T-helper 1 cell treated with Interleukin-12 subunit alpha and Interleukin-12 subunit beta and Interleukin-4 antibody, amounts not matched to agents 30 μg/mL and 1 μg/mL, for 36 hours (primary cell): ENCODE data around the gene TMEM209.
"Not testable (repeated sequence)": the region's sequence is repeated elsewhere in the genome, so short reads cannot be mapped to it uniquely, and the experiment has no call there.

Experiments used
- H3K27ac Mint-ChIP-seq: one replicate; pipeline ENCODE4 v1.8.0; 2021; ENCODE audit warnings: mild to moderate bottlenecking, mixed read lengths
- H3K27me3 Mint-ChIP-seq: one replicate; pipeline ENCODE4 v1.8.0; 2021; ENCODE audit warnings: low read depth, mixed read lengths
- H3K36me3 Mint-ChIP-seq: one replicate; pipeline ENCODE4 v1.8.0; 2021; ENCODE audit warnings: low read depth, mixed read lengths
- H3K4me1 Mint-ChIP-seq: one replicate; pipeline ENCODE4 v1.8.0; 2021; ENCODE audit warnings: low read depth, mixed read lengths
- H3K4me3 Mint-ChIP-seq: one replicate; pipeline ENCODE4 v1.8.0; 2021; ENCODE audit warnings: mild to moderate bottlenecking, moderate library complexity, mixed read lengths
- H3K9me3 Mint-ChIP-seq: one replicate; pipeline ENCODE4 v1.8.0; 2021; ENCODE audit warnings: mixed read lengths

Gene TMEM209

DNA sequence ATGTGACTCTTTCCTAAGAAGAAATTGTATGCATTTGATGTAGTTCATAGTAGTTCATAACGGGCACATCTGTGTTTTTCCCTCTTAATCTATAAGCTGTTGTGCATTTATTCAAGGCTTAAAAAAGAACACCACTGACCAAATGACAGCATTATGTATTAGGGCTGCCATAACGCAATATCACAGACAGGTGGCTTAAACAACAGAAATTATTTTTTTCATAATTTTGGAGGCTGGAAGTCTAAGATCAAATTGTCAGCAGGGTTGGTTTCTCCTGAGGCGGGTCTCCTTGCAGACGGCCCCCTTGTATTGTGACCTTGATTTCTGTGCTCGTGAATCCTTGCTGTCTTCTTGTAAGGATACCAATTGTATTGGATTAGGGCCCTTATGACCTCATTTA is 1.8 kb upstream of the TMEM209 start:
- peaks cover 12% of the 10 kb centered on the region for H3K4me1 Mint-ChIP-seq
- H3K4me3 Mint-ChIP-seq: no peak overlapping the region
- H3K9me3 Mint-ChIP-seq: no peaks in the 10 kb centered on the region
- peaks cover 11% of the 10 kb centered on the region for H3K36me3 Mint-ChIP-seq
- peaks cover 7% of the 10 kb centered on the region for H3K27me3 Mint-ChIP-seq
- no peak overlapping the region for H3K27ac Mint-ChIP-seq

DNA sequence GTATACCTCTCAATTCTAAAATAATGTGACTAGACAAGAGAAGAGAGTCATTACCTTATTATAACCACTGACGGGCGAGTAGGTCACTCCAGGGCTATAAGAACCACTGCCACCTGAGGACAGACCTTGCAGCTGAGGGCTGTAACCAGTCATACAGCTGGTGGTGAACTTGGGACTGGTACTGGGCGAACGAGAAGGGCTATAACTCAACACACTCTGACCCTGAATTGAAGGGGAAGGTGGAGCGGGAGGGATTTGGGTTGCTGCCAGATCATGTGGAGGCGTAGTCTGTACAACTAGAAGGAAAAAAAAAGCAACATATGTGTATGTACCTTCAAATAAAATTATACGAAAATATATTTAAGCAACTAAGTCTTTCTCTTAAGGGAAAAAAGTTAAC is 3.4 kb downstream of the TMEM209 start:
- peaks cover 39% of the 10 kb centered on the region for H3K36me3 Mint-ChIP-seq
- H3K9me3 Mint-ChIP-seq: no peaks in the 10 kb centered on the region
- no peak overlapping the region for H3K27ac Mint-ChIP-seq
- H3K4me1 Mint-ChIP-seq: peaks cover 21% of the 10 kb centered on the region
- no peaks in the 10 kb centered on the region for H3K27me3 Mint-ChIP-seq
- H3K4me3 Mint-ChIP-seq: no peak overlapping the region

DNA sequence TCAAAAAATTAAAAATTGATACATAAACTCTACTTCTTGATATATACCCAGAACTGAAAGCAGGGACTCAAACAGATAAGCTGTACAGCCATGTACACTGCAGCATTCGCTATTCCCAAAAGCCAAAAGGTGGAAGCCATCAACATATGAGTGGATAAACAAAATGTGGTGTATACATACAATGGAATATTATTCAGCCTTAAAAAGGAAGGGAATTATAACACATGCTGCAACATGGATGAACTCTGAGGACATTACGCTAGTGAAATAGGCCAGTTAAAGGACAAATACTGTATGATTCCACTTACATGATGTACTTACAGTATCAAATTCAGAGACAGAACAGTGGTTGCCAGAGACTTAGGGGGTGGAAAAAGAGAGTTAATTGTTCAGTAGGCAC is 8.1 kb downstream of the TMEM209 start:
- H3K36me3 Mint-ChIP-seq: peaks cover 35% of the 10 kb centered on the region

DNA sequence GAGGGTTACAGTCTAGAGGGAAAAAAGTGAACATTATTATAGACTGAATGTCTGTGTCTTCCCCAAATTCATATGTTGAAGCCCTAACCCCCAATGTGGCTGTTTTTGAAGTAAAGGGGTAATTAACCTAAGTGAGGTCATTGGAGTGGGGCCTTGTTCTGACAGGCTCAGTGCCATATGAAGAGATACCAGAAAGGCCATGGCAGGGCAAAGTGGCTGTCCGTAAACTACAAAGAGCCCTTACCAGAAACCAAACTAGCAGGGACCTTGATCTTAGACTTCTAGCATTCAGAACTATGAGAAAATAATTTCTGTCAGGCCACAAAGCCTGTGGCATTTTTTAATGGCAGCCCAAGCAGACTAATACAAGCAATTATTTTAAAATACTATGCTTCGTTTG is 8.7 kb downstream of the TMEM209 start:
- H3K4me1 Mint-ChIP-seq: peaks cover 6% of the 10 kb centered on the region
- no peaks in the 10 kb centered on the region for H3K27me3 Mint-ChIP-seq
- no peak overlapping the region for H3K4me3 Mint-ChIP-seq
- H3K36me3 Mint-ChIP-seq: peaks cover 30% of the 10 kb centered on the region
- no peak overlapping the region for H3K27ac Mint-ChIP-seq
- H3K9me3 Mint-ChIP-seq: no peaks in the 10 kb centered on the region

More for the DNA sequence above, 8.1 kb downstream of the TMEM209 start:
- peaks cover 10% of the 10 kb centered on the region for H3K4me1 Mint-ChIP-seq
- no peaks in the 10 kb centered on the region for H3K9me3 Mint-ChIP-seq
- no peaks in the 10 kb centered on the region for H3K27me3 Mint-ChIP-seq
- H3K4me3 Mint-ChIP-seq: no peak overlapping the region
- H3K27ac Mint-ChIP-seq: no peak overlapping the region

DNA sequence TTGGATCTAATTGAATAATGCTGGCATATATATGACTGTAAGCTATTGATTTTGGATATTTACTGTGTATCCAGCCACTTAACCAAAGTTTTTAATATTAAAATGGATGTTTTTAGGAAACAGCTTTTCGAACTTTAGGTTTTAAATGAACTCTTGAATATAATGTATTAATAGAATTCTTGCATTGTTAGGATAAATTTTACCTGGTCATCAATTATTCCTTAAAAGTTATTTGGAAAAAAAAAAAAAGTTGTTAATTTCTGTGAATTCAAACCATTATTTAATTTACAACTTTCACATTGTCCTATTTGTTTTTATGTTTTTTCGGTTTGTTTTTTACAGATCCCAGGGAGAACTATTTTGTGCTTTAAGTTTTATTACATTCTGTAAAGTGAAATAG is 9.8 kb downstream of the TMEM209 start:
- Mint-ChIP-seq H3K9me3 (no peaks in the 10 kb centered on the region), H3K4me1 (peaks cover 3% of the 10 kb centered on the region), H3K36me3 (peaks cover 30% of the 10 kb centered on the region), H3K27ac (no peak overlapping the region), H3K4me3 (no peak overlapping the region), H3K27me3 (no peaks in the 10 kb centered on the region)

DNA sequence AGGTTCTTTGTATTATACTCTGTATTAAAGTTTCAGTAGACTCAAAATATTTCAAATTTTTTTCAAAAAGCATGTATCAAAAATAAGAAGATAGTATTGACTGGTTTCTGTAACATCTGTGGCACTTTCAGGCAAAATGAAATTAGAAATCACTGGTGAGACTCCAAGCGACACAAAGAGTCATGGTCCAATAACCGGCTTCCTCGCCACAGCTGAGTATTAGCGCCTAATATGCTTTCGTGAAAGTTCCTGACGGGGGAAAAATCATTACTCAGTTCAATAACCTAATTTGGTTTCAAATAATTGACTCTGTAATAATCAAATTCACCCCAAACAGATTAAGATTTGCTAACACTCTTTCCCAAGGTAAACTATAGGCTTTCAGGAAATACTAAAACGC is 13.4 kb downstream of the TMEM209 start:
- Mint-ChIP-seq H3K4me1 (peaks cover 1% of the 10 kb centered on the region), H3K36me3 (peaks cover 17% of the 10 kb centered on the region), H3K27ac (no peak overlapping the region), H3K4me3 (no peak overlapping the region), H3K9me3 (no peaks in the 10 kb centered on the region), H3K27me3 (no peaks in the 10 kb centered on the region)

DNA sequence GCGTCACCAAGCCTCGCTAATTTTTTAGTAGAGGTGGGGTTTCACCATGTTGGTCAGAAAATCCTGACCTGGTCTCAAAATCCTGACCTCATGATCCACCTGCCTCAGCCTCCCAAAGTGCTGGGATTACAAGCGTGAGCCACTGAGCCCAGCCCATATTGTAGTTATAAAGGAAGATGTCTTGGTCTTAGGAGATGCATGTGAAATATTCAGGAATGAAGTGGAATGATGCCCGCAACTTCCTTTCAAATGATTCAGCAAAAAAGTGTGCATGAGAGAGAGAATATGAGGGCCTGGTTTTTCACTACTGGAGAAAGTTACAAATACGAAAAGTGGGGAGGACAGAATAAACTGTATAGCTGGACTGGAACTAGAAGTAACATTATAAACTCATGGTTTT is 15.9 kb downstream of the TMEM209 start:
- Mint-ChIP-seq H3K27ac (no peak overlapping the region), H3K4me3 (no peak overlapping the region)

DNA sequence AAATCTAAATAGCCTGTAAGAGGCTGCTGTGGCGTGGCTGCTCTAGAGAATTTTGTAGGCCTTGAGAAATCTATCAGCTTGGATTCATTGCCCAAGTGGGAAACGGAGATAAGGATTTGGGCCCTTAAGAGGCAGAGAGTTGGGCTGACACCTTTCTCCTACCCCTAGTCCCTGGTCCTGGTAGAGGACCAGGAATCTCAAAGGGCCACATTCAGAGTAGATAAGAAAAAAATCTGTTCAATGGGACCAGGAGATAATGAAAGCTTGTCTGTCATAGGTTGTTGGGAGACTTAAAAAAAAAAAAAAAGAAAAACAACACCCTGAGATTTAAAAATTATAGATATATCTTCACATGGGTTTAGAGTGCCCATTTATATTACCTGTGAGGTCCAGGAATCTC is 17.8 kb downstream of the TMEM209 start:
- peaks cover 25% of the 10 kb centered on the region for H3K36me3 Mint-ChIP-seq
- no peaks in the 10 kb centered on the region for H3K9me3 Mint-ChIP-seq
- no peak overlapping the region for H3K4me3 Mint-ChIP-seq
- peaks cover 5% of the 10 kb centered on the region for H3K4me1 Mint-ChIP-seq
- H3K27me3 Mint-ChIP-seq: no peaks in the 10 kb centered on the region
- no peak overlapping the region for H3K27ac Mint-ChIP-seq

More for the DNA sequence above, 15.9 kb downstream of the TMEM209 start:
- Mint-ChIP-seq H3K9me3 (no peaks in the 10 kb centered on the region), H3K4me1 (peaks cover 1% of the 10 kb centered on the region), H3K27me3 (no peaks in the 10 kb centered on the region), H3K36me3 (peaks cover 23% of the 10 kb centered on the region)

DNA sequence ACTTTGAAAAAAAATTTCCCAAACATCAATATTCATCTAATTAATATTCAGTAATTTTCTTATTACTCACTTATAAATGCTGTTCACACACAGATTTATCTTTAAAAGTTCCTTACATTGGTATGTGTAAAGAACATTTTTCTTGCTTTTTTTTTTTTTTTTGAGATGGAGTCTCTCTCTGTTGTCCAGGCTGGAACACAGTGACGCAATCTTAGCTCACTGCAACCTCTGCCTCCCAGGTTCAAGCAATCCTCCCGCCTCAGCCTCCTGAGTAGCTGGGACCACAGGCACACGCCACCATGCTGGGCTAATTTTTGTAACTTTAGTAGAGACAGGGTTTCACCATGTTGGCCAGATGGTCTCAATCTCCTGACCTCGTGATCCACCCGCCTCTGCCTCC is 20.9 kb downstream of the TMEM209 start:
- not testable (repeated sequence) for H3K9me3 Mint-ChIP-seq, H3K4me3 Mint-ChIP-seq, H3K27ac Mint-ChIP-seq, H3K27me3 Mint-ChIP-seq
- Mint-ChIP-seq H3K4me1 (peaks cover 13% of the 10 kb centered on the region), H3K36me3 (peaks cover 31% of the 10 kb centered on the region)

DNA sequence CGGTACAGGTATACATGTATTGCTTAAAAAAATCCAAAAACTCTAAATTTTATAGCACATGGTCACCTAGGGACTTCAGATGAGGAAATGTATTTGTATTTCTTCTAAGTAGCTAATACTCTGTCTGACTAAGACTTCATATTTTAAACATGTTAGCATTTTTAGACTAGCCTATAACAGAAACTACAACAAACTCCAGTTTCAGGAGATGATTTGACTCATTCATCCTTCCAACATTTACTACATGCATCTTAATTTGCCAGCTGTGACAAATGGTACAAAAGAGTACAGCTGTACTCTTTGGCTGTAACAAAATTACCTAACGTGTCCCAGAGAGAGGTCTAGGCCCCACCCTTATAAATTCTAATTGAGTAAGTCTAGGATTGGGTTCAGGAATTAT is 22.2 kb downstream of the TMEM209 start:
- H3K36me3 Mint-ChIP-seq: peaks cover 36% of the 10 kb centered on the region
- peaks cover 14% of the 10 kb centered on the region for H3K4me1 Mint-ChIP-seq
- no peaks in the 10 kb centered on the region for H3K9me3 Mint-ChIP-seq
- H3K4me3 Mint-ChIP-seq: no peak overlapping the region
- H3K27ac Mint-ChIP-seq: no peak overlapping the region
- no peaks in the 10 kb centered on the region for H3K27me3 Mint-ChIP-seq

DNA sequence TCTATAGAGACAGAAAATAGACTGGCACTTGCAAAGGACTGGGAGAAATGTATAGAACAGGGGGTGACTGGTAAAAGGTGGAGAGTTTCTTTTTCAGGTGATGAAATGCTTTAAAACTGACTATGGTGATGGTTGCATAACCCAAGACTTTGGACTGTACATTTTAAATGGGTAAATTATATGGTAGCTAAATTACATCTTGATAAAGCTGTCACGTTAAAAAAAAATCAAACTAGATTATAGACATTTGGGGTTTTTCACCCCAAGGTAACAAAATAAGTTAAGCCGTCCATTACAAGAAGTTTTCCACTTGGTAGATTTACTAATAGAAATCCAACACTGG is 24.0 kb downstream of the TMEM209 start:
- no peak overlapping the region for H3K4me3 Mint-ChIP-seq
- H3K27me3 Mint-ChIP-seq: no peaks in the 10 kb centered on the region
- H3K36me3 Mint-ChIP-seq: peaks cover 33% of the 10 kb centered on the region
- H3K27ac Mint-ChIP-seq: peak overlapping the region; percentile 52
- peaks cover 14% of the 10 kb centered on the region for H3K4me1 Mint-ChIP-seq
- H3K9me3 Mint-ChIP-seq: no peaks in the 10 kb centered on the region

DNA sequence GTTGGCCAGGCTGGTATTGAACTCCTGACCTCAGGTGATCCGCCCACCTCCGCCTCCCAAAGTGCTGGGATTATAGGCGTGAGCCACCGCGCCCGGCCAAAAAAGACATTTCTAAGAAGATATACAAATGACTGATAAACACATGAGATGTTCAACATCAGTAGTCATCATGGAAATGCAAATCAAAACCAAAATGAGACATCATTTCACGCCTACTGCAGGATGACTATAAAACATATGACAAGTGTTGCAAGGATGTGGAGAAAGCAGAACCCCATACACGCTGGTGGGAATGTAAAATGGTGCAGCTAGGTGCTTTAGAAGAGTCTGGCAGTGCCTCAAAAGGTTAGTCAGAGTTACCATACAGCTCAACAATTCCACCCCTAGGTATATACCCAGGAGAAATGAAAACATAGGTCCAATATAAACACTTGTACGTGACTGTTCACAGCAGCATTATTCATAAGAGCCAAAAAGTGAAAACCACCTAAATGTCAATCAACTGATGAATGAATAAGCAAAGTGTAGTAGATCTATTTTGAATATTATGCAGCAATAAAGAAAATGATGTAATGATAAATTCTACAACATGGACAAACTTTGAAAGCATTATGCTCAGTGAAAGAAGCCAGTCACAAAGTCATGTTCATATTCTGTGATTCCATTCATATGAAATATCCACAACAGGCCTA is 24.5 kb downstream of the TMEM209 start:
- Mint-ChIP-seq H3K27ac (peak overlapping the region; percentile 52), H3K4me3 (no peak overlapping the region), H3K4me1 (peaks cover 14% of the 10 kb centered on the region), H3K36me3 (peaks cover 33% of the 10 kb centered on the region), H3K9me3 (no peaks in the 10 kb centered on the region), H3K27me3 (no peaks in the 10 kb centered on the region)

DNA sequence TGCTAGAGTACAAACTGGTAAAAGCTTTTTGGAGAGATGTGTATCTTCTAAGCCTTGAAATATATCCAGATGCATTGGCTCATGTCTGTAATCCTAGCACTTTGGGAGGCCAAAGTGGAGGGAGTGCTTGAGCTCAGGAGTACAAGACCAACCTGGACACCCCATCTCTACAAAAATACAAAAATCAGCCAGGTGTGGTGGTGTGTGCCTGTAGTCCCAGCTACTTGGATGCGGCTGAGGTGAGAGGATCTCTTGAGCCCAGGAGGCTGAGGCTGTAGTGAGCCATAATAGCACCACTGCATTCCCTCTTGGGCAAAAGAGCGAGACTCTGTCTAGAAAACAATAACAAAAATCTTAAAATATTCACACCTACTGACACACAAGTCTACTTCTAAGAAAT is 25.6 kb downstream of the TMEM209 start:
- peaks cover 14% of the 10 kb centered on the region for H3K4me1 Mint-ChIP-seq
- no peaks in the 10 kb centered on the region for H3K9me3 Mint-ChIP-seq
- no peak overlapping the region for H3K27ac Mint-ChIP-seq
- H3K27me3 Mint-ChIP-seq: no peaks in the 10 kb centered on the region
- no peak overlapping the region for H3K4me3 Mint-ChIP-seq
- H3K36me3 Mint-ChIP-seq: peaks cover 34% of the 10 kb centered on the region

DNA sequence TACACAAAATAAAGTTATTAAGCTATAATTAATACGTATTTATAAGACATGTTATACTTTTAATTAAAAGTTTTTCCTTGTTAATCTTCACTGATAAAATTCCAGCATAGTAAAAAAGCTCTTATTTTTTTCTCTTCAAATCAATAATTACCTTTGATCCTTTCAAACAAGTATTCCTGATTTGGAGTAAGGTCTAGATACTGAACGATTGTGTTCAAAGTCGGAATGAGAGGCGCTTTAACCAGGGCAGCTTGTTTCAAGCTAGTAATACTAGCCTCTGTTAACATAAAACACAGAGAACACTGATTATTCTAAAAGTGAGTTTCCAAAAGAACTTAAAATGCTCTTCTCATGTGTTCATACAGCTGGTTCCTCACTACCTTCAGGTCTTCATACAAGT is 27.0 kb downstream of the TMEM209 start:
- H3K27me3 Mint-ChIP-seq: no peaks in the 10 kb centered on the region
- H3K36me3 Mint-ChIP-seq: peaks cover 33% of the 10 kb centered on the region
- no peak overlapping the region for H3K4me3 Mint-ChIP-seq
- H3K27ac Mint-ChIP-seq: no peak overlapping the region
- no peaks in the 10 kb centered on the region for H3K9me3 Mint-ChIP-seq
- peaks cover 12% of the 10 kb centered on the region for H3K4me1 Mint-ChIP-seq

DNA sequence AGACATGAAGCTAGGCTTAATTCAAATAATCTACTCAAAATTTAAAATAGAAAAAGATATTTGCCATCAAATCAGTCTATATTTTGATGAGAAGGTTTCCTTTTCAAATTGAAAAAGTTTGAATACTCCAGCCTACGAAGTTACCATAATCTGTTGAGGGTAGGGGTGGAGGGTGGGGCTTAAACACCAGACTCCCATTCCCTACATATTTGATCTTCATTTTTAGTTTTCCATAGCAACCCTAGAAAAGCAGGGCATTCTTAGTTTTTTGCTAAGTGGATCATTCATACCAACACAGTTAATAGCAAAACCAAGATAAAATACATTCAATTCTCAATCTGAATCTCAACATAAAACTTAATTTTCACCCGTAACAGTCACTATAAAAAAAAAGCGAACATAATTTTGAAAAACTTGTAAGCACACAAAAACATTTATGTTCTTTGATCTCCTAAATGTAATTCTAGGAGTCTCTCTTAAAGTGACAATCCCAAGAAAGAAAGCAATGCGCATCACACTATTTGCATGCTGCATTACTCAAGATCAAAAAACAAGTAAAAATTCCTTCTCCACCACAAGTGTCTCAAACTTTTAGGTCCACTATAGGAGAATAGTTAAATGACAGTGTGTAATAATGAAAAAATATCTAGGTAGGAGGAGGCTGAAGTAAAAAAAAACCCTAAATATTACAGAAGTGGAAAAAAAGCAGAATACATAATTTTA is 30.8 kb downstream of the TMEM209 start:
- Mint-ChIP-seq H3K4me3 (no peak overlapping the region), H3K27ac (no peak overlapping the region), H3K9me3 (no peaks in the 10 kb centered on the region), H3K27me3 (no peaks in the 10 kb centered on the region), H3K36me3 (peaks cover 33% of the 10 kb centered on the region), H3K4me1 (peaks cover 2% of the 10 kb centered on the region)
